Stimulated activated CD4-positive, alpha-beta T cell treated with anti-CD3 and anti-CD28 coated beads, TNF-alpha, amount 100 ng/mL, for 48 hours (primary cell): ENCODE data around the gene KIT.

Experiments used
- DNase-seq, 3 donors: peaks; one replicate each; pipeline ENCODE4 v3.0.0-alpha.2; 2020; ENCODE audit warnings: low read depth in 3 of 3

Gene KIT

DNA sequence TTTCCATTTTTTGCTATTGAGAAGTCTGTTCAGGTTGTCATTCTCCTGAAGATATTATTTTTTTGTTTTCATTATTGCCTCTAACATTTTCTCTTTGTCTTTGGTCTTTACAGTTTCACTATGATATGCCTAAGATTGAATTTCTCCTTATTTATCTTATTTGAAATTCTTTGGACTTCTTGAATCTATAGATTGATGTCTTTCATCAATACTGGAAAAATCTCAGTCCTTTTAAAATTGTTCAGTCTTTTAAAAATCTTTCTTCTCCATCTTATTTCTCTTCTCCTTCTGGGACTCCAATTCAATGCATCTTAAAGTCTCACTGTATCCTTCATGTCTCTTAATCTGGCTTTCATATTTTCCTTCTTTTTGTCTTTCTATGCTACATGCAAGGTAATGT, 86.7 kb downstream of the KIT start:
- no peak for DNase-seq

DNA sequence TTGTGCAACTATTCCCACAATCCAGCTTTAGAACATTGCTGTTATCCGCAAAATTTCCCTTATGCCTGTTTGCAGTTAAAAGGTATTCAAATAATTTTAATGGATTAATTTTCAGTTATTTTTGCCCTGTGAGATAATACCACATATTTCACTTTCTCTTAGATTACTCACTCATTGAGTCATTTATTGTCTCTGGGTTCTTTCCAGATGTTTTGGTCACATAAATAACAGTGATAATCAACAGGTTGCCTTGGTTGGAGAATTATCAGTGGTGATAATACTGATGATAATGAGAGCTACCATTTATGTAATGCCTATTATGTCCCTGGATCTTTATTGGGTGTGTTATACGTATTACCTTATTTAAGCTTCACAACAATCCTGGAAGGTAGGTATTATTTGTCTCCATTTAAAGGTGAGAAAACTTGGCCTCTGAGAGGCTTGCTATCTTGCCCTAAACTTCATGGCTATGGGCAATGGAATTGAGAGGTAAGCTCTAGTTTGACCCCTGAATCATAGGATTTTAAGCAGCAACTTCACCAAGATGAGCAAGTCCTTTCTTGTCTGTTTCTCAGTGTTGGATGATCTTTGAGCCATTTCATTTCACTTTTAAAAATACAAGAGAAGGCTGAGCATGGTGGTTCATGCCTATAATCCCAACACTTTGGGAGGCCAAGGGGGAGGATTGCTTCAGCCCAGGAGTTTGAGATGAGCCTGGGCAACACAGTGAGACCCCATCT, 87.4 kb downstream of the KIT start:
- no peak for DNase-seq

DNA sequence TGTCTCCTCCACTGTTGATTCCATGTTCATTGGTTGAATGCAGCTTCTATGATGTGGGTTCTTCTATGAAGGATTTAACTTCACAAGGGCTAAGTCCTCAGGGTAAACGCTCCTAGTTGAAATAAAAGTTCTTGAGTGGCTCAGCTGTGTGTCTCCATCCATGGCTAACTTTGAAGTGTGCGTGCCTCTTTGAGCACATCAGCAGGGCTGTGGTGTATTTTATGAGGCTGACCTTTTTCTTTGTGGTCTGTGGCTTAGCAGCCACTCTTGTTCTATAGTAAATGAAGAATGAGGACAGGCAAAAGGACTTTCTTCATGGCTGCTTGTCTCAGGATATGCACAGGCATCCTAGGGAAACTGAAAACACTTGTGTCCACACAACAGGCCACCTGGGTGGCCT, 88.5 kb downstream of the KIT start:
- DNase-seq, result no peak

DNA sequence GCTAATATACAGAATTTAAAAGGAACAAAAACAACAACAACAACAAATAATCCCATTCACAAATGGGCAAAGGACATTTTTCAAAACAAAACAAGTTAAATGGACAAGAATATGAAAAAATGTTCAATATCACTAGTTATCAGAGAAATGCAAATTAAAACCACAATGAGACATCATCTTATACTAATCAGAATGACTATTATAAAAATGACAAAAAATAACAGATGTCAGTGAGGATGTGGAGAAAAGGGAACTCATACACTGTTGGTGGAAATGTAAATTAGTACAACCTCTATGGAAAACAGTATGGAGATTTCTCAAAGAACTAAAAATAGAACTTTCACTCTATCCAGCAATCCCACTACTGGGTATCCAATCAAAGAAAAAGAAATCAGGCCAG, 92.6 kb downstream of the KIT start:
- no peak for DNase-seq

DNA sequence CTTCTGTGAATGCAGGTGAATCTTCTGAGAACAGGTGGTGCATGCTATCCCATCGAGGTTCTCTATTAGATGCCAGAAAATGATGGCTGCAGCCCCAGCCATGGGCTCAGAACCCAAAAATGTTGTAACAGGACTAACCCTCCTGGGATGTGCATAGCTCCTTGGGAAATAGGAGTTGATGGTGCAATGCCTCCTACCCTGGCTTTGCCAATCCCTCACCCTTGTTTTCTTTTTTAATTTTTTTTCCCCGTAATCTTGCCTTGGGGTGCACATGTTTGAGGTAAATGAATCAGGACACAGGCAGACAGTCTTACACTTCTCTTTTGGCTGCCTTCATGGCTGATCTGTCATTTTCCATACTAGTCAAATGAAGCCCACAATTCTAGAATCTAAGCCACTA, 96.6 kb downstream of the KIT start:
- no peak for DNase-seq

DNA sequence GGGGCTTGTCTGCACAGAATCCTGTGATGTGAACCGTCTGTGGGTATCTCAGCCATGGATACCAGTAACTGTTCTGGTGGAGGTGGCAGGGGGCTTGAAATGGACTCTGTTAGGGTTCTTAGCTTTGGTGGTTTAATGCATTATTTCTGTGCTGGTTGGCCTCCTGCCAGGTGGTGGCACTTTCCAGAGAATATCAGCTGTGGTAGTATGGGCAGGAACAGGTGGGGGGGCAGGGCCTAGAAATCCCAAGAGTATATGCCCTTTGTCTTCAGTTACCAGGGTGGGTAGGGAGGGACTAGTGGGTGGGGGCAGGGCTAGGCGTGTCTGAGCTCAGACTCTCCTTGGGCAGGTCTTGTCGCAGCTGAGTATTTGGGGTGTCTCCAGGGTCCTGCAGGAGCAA, 106.7 kb downstream of the KIT start:
- no peak for DNase-seq

DNA sequence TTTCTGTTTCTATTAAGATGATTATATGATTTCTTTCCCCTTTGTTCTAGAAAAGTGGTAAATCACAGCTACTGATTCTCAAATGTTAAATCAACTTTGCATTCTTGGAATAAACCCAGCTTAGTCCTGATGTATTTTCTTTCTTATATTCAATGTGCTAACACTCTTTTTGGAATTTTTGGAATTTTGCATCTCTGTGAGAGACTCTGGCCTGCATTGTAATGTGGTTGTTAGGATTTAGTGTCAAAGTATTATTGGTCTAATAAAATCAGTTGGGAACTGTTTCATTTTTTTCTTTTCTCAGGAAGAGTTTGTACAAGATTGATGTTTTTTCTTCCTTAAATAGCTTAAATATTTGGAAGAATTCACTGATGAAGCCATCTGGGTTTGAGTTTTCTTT, 109.6 kb downstream of the KIT start:
- no peak for DNase-seq

DNA sequence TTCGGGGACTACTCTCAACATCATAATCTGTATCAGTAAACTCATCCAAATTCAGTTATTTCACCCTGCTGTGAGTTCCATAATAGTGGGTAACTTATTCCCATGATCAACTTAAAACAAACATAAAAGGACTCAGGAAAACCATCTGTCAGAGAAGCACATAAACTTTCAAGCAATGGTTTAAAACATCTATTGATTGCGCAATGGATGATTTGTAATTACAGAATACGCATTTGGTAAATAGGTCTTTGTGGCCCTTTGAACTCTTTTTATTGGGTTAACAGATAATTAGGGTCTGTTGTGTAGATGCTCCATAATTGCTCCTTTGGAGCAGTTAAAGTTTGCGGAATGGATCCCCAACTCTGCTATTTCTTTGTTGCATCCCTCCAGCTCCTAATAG, 115.3 kb downstream of the KIT start:
- DNase-seq, result no peak

DNA sequence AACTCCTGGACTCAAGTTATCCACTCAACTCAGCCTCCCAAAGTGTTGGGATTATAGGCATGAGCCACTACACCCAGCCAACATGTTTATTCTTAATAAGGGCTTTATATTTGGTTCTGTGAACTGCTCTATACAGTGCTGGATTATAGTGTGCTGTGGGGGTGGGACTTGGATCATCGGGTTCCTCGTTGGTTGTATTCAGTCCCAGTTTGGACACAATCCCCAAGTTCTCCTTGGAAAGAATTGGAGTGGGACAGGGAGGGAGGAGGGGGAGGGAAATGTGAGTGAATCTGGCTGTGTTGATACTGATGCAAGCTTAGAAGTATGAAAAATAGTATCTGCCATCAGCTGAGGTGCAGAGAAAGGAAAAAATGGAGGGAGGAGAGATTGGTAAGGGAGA, 121.3 kb downstream of the KIT start:
- DNase-seq, result no peak

DNA sequence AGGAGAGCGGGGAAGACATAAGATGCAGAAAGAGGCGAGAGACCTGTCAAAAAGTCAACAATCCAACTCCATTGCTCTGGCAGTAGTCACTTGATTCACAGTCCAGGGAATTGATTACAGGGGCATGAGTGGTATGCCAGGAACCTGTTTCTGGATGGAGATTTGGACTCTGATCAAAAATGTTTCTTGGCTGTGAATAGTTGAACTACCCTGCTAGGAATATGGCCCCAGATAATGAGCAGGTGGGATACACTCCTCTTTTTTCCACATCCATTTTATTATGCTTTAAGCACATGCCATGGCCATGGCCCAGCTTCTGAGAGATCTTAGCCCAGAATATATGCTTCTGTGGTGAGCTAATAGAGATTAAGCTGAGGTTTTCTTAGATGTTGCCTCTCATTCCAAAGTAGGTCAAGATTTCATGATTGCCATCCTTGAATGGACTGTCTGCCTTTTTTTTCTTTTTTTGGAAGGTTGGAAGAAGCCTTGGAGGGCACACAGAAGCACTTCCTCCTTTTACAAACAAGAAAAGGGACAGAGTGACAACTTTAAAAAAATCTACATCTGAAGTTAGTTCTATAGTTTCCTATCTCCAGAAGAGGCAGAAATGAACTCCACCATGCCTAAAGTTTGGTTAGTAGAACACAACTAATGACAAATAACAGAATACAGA, 121.9 kb downstream of the KIT start:
- DNase-seq, result no peak

DNA sequence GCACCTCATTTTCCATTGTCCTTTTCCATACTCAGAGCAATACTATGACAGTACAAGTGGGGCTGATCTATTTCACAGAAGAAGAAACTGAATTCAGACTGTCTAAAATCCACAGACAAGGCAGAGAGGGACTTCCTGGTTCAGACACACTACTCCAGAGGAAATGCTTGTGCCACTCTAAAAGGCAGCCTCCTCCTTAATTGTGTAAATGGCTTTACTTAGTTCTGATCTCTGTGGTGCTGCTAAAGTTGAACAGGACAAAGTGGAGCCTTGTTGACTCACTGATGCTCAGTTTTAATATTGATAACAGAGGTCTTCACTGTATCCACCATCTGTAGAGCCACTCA, 122.4 kb downstream of the KIT start:
- DNase-seq, result no peak

DNA sequence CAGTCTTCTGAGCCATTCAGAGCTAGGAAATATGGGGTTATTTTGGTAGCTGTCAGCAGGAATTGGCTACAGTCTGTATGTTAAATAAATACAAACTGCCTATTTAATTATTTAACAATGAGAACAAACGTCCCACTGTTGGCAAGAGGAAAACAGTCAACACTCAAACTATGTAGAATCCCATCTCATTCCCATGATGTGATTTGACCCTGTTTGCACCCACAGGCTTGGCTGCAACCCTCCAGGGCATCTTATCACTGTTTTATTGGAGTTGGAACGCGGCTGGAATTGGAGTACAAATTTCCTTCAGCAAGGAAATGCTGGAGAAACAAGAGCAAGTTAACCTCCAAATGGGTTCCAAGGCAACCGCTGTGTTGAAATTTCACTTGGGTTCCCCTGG, 124.0 kb downstream of the KIT start:
- DNase-seq, result no peak

DNA sequence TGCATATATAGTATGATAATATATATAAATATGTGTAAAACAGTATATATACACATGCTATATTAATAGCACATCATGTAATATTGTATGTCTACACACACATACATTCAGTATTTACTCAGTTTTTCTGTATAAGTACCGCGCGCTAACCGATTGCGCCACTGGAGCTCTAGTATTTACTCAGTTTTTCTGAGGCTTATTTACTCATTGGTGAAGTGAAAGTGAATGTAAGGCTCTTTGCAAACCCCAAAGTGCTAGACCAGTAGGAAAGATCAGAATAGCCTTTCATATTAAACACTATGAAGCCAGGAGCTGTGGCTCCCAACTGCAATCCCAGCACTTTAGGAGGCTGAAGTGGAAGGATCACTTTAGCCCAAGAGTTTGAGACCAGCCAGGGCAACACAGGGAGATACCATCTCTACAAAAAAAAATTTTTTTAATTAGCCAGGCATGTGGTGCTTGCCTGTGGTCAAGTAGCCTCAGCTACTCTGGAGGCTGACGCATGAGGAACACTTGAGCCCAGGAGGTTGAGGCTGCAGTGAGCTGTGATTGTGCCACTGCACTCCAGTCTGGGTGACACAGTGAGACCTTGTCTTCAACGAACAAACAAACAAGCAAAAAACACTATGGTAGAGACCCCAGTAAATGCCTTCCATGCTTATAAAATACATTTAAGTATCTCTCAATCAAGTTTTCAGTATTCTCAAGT, 125.8 kb downstream of the KIT start:
- DNase-seq, result no peak

DNA sequence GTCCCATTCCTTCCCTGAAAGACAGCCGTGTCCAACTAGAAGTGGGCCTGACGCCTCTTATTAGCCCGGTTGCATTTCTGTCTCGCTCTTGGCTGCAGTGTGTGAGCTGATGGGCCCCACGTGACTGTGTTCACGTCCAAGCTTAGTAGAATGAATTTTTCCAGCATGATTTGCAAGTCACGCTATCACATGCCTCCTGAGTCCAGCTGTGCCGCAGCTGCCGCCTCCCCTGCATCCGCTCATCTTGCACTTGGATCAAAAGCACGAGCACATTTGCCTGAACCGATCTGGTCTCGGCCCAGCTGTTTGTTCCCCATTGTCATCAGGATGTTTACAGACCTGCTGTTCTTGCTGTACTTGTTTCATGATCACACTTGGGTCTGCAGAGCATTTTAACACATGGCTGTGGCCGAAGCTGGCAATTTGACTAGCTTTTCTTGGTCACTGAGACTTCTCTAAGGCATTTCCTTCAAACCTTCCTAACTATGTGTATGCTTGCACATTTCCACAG, 126.5 kb downstream of the KIT start:
- no peak for DNase-seq
